K562 (cell line): Measurements from ENCODE around the gene CCSER2. TPM values are rescaled to one million over a fixed set of nuclear protein-coding genes. Genes with fewer than 3 reads are reported as not detected.

ENCODE experiments used
- DACH1 ChIP-seq: fragments of 450-650 bp; IDR thresholded peaks from 2 replicates; pipeline ENCODE4 v1.6.1; 2018; ENCODE audit not compliant: partially characterized antibody
- MAZ ChIP-seq, 2 experiments: fragments of 450-650 bp in 1 of 2; sonication (generic) in 1 of 2; formaldehyde crosslinking; IDR thresholded peaks in 1 of 2; conservative IDR thresholded peaks in 1 of 2; 2 replicates each; pipeline versions ENCODE4 v1.4.0 to v1.5.0; 2020; ENCODE audit warnings: mild to moderate bottlenecking in 1 of 2, missing genetic modification reagents in 1 of 2
- MCM3 ChIP-seq: fragments of 450-650 bp; IDR thresholded peaks from 2 replicates; pipeline ENCODE4 v1.6.1; 2016
- RB1 ChIP-seq: fragments of 450-650 bp; IDR thresholded peaks from 2 replicates; pipeline ENCODE4 v1.6.1; 2017; ENCODE audit warnings: low read depth, mild to moderate bottlenecking
- RREB1 ChIP-seq: fragments of 250-450 bp; sonication (Bioruptor Pico); IDR thresholded peaks from 2 replicates; pipeline ENCODE4 v1.4.0; 2020
- STAG1 ChIP-seq: sonication (generic); formaldehyde crosslinking; IDR thresholded peaks from 2 replicates; pipeline ENCODE4 v1.5.0; 2020; ENCODE audit warnings: missing genetic modification reagents, borderline replicate concordance
- TEAD1 ChIP-seq, 2 experiments: fragments of 450-650 bp in 1 of 2; sonication (generic) in 1 of 2; formaldehyde crosslinking; IDR thresholded peaks; 2 replicates each; pipeline versions ENCODE4 v1.4.0 to v1.8.0; 2020 to 2022; ENCODE audit warnings: mild to moderate bottlenecking in 2 of 2, missing genetic modification reagents in 1 of 2
- ZBTB17 ChIP-seq: fragments of 450-650 bp; formaldehyde crosslinking; IDR thresholded peaks from 2 replicates; pipeline ENCODE4 v1.4.0; 2020; ENCODE audit warnings: mild to moderate bottlenecking
- ZBTB40 ChIP-seq, 2 experiments: fragments of 450-650 bp in 1 of 2; sonication (generic) in 1 of 2; formaldehyde crosslinking in 1 of 2; IDR thresholded peaks; 2 replicates each; pipeline versions ENCODE4 v1.7.1 to v1.9.0; 2016 to 2022; ENCODE audit warnings: inconsistent platforms in 1 of 2, mild to moderate bottlenecking in 1 of 2, missing genetic modification reagents in 1 of 2
- polyA plus RNA-seq, 8 experiments: library from polyadenylated mRNA; depleted of rRNA in 4 of 8; stranded (reverse) in 5 of 8; unstranded in 3 of 8; fragments of >200 nt; fragmentation: Nextera tagmentation in 2 of 8; fragmentation: Illumina TruSeq in 1 of 8; extraction: Ambion mirVana in 2 of 8; extraction: Trizol in 1 of 8; gene quantifications; 2 replicates each; pipeline versions ENCODE4 v1.2.1 to v1.2.3, GENCODE V29; 2011 to 2014; ENCODE audit warnings: inconsistent platforms in 1 of 8, missing spikeins in 1 of 8
- total RNA-seq, 7 experiments: library from RNA; depleted of rRNA in 6 of 7; stranded (reverse); fragments of >200 nt in 6 of 7; fragmentation: Illumina TruSeq in 2 of 7; extraction: Trizol in 2 of 7; gene quantifications; 2 replicates each; pipeline versions ENCODE4 v1.2.1 to v1.2.3, GENCODE V29; 2011 to 2021; ENCODE audit warnings: low replicate concordance in 1 of 7

CCSER2 gene
- total and polyA plus RNA-seq, 9 of the 15 experiments (the other 6 are each of a cell fraction or from before 2014, with no cell fraction given): 2.7 to 15.1 (median 9.7) TPM

- TF ChIP-seq RREB1 (CRISPR knock-in tag) (0 out of 2 replicates have a peak, but pooled peaks have one; percentile 20), ZBTB17 (CRISPR knock-in tag) (0 out of 2 replicates have a peak, but pooled peaks have one; percentile 38), MCM3 (no peak), TEAD1 (CRISPR knock-in tag; IDR thresholded peaks at IDR 0.05) (no peak), ZBTB40 (IDR thresholded peaks at IDR 0.05) (no peak), ZBTB40 (CRISPR knock-in tag; IDR thresholded peaks at IDR 0.05) (no peak), RB1 (peak; percentile 29; the same call in 1 of the 2 replicates), MAZ (CRISPR knock-in tag; conservative IDR thresholded peaks at IDR 0.05 in 1 of 2, IDR thresholded peaks at IDR 0.05 in 1 of 2) (peak; percentile 34 to 91; a peak in 2 of 4 replicates), DACH1 (no peak), STAG1 (CRISPR knock-in tag) (peak; percentile 70)
Observed at GRCh38 chr10:84537447-84537931, 209.1 kb downstream of the CCSER2 start (continued).
